ENCODE results near the gene CADM1. TPM values are rescaled to one million over a fixed set of nuclear protein-coding genes. Genes with fewer than 3 reads are reported as not detected.

Gene CADM1
- total and polyA plus RNA-seq, 4 donors = 31.7 to 243 (median 77.9) TPM

DNA sequence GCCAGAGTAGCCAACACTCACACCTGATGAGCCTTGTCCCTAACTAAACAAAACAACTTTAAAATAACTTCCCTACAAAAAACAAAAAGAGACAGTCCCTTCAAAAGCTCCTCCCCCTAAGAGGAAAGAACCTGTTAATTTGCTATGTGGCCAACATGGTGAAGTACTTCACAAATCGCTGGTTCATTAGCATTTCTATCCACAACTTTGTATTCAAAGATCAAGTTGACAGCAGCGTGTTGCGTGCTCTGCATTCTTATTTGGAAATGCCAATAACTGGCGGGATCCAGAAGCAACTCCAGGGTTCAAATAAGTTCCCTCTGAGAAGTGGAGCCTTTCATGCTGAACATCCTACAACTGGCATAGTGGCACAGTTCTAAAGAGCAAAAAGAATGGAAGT, 48.6 kb downstream of the CADM1 start:
- WGBS, 2 donors = 92 to 93% methylated on average over 4 of the region's 4 CpGs
- no peaks in the 10 kb centered on the region for H3K27me3 ChIP-seq (ENCODE audit: control insufficient read depth in 3 of 3, insufficient read depth in 3 of 3, low read length in 2 of 3)

DNA sequence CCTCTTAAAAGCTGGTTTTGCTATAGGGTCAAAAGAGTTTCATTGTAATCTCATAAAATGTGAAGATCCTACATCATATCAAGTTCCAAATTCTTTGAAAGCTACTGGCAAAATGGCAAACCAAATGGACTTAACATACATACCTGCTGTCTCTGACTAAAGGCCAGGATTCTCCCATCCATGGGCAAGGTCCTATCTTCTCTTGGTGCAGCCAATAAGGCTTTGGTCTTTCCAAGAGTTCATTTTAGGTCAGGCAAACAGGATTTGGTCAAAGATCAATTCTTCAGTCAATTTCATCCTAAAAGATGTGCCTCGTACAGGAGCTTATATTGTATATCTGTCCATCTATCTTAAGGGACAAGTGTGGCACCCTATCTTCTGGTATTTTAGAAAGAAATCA, 49.7 kb downstream of the CADM1 start:
- TF ChIP-seq, protein P1, sequence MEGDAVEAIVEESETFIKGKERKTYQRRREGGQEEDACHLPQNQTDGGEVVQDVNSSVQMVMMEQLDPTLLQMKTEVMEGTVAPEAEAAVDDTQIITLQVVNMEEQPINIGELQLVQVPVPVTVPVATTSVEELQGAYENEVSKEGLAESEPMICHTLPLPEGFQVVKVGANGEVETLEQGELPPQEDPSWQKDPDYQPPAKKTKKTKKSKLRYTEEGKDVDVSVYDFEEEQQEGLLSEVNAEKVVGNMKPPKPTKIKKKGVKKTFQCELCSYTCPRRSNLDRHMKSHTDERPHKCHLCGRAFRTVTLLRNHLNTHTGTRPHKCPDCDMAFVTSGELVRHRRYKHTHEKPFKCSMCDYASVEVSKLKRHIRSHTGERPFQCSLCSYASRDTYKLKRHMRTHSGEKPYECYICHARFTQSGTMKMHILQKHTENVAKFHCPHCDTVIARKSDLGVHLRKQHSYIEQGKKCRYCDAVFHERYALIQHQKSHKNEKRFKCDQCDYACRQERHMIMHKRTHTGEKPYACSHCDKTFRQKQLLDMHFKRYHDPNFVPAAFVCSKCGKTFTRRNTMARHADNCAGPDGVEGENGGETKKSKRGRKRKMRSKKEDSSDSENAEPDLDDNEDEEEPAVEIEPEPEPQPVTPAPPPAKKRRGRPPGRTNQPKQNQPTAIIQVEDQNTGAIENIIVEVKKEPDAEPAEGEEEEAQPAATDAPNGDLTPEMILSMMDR (IDR thresholded peaks at IDR 0.05; ENCODE audit: control extremely low read depth, extremely low read depth) = no peak
- 93 to 94% methylated on average over 1 of the region's 1 CpG for WGBS, 2 donors
- Histone ChIP-seq H3K36me3 (ENCODE audit: control insufficient read depth in 4 of 4, insufficient read depth in 4 of 4, low read length in 4 of 4) (no peaks in the 10 kb centered on the region), H3K4me3 (no peak overlapping the region), H3K27ac (ENCODE audit: low read depth in 1 of 2, low read length in 1 of 2) (no peak overlapping the region), H3K9me3 (ENCODE audit: control insufficient read depth in 4 of 4, insufficient read depth in 3 of 4, low read length in 3 of 4) (no peaks in the 10 kb centered on the region), H3K9ac (ENCODE audit: insufficient read depth in 1 of 2, low read length in 2 of 2) (no peak overlapping the region), H3K27me3 (ENCODE audit: control insufficient read depth in 3 of 3, insufficient read depth in 3 of 3, low read length in 2 of 3) (no peaks in the 10 kb centered on the region), H3K4me1 (ENCODE audit: control insufficient read depth in 5 of 5, insufficient read depth in 5 of 5, low read length in 5 of 5) (peaks cover 0 to 4% (median 0%) of the 10 kb centered on the region in 5 donors)
- ATAC-seq (ENCODE audit: insufficient read depth, low FRiP score) (no peak), DNase-seq (no peak)

More for the DNA sequence above, 48.6 kb downstream of the CADM1 start:
- TF ChIP-seq, protein P1 (IDR thresholded peaks at IDR 0.05; ENCODE audit: control extremely low read depth, extremely low read depth) = no peak
- no peaks in the 10 kb centered on the region for H3K36me3 ChIP-seq (ENCODE audit: control insufficient read depth in 4 of 4, insufficient read depth in 4 of 4, low read length in 4 of 4)
- DNase-seq (no peak), ATAC-seq (ENCODE audit: insufficient read depth, low FRiP score) (no peak)
- peaks cover 0 to 4% (median 0%) of the 10 kb centered on the region in 5 donors for H3K4me1 ChIP-seq (ENCODE audit: control insufficient read depth in 5 of 5, insufficient read depth in 5 of 5, low read length in 5 of 5)
- no peak overlapping the region for H3K9ac ChIP-seq (ENCODE audit: insufficient read depth in 1 of 2, low read length in 2 of 2)
- no peaks in the 10 kb centered on the region for H3K9me3 ChIP-seq (ENCODE audit: control insufficient read depth in 4 of 4, insufficient read depth in 3 of 4, low read length in 3 of 4)
- no peak overlapping the region for H3K4me3 ChIP-seq
- no peak overlapping the region for H3K27ac ChIP-seq (ENCODE audit: low read depth in 1 of 2, low read length in 1 of 2)

DNA sequence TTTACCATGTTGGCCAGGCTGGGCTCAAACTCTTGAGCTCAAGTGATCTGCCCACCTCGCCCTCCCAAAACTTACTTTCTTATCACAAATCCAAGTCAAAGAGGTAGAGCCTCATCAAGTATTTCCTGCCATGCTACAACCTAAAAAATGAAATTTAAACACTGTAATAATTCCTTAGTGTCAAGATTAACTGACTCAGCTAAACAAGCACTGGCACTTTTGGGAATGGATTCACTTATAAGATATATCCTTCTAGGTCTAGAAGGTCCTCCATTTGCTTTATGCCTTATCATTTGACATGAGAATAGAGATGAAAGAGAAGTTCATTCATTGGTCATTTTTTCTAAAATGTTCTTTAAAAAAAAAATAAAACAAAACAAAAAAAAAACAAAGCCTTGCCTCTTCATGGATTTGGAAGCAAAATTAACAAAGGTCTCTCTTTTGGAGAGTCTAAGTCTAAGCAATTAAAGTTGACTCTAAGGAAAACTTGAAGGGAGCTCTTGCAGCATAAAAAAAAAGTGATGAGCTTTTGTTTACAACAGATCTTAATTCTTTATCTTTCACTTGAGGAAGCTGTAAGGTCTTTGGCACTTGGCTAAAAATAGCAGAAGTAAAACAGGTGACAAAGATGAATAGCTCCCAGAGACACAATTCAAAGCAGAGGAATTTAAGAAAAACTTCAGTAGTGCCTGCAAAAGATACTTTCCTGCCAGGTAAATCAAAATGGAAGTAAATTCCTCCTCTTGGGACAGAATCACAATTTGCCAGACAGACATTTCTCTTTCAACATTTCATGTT, 50.3 kb downstream of the CADM1 start:
- Histone ChIP-seq H3K4me1 (ENCODE audit: control insufficient read depth in 5 of 5, insufficient read depth in 5 of 5, low read length in 5 of 5) (peaks cover 0 to 4% (median 0%) of the 10 kb centered on the region in 5 donors), H3K4me3 (no peak overlapping the region), H3K27ac (ENCODE audit: low read depth in 1 of 2, low read length in 1 of 2) (no peak overlapping the region), H3K9me3 (ENCODE audit: control insufficient read depth in 4 of 4, insufficient read depth in 3 of 4, low read length in 3 of 4) (no peaks in the 10 kb centered on the region), H3K27me3 (ENCODE audit: control insufficient read depth in 3 of 3, insufficient read depth in 3 of 3, low read length in 2 of 3) (no peaks in the 10 kb centered on the region), H3K9ac (ENCODE audit: insufficient read depth in 1 of 2, low read length in 2 of 2) (no peak overlapping the region), H3K36me3 (ENCODE audit: control insufficient read depth in 4 of 4, insufficient read depth in 4 of 4, low read length in 4 of 4) (no peaks in the 10 kb centered on the region)
- no peak for DNase-seq
- WGBS, 2 donors = 91 to 92% methylated on average over 1 of the region's 1 CpG
- no peak for ATAC-seq (ENCODE audit: insufficient read depth, low FRiP score)
- TF ChIP-seq, protein P1 (IDR thresholded peaks at IDR 0.05; ENCODE audit: control extremely low read depth, extremely low read depth) = no peak
